Mucosa of rectum (tissue), 2 donors: ENCODE results near the gene COQ8A.

ENCODE experiments used
- H3K27ac ChIP-seq, 2 donors: one replicate each; pipeline ENCODE4 v1.7.0; 2013; ENCODE audit warnings: inconsistent platforms in 2 of 2, low read depth in 2 of 2, low read length in 2 of 2
- H3K27me3 ChIP-seq, 2 donors: one replicate each; pipeline ENCODE4 v1.7.0; 2013; ENCODE audit warnings: low read length in 2 of 2; ENCODE audit not compliant: control insufficient read depth in 2 of 2, insufficient read depth in 2 of 2
- H3K36me3 ChIP-seq, 2 donors: one replicate each; pipeline ENCODE4 v1.7.0; 2013; ENCODE audit warnings: low read length in 2 of 2; ENCODE audit not compliant: control insufficient read depth in 2 of 2, insufficient read depth in 2 of 2
- H3K4me1 ChIP-seq, 2 donors: one replicate each; pipeline ENCODE4 v1.7.0; 2013; ENCODE audit warnings: low read length in 2 of 2, mild to moderate bottlenecking in 1 of 2; ENCODE audit not compliant: control insufficient read depth in 2 of 2, insufficient read depth in 2 of 2
- H3K4me3 ChIP-seq, 2 donors: one replicate each; pipeline ENCODE4 v1.7.0; 2013; ENCODE audit warnings: low read length in 2 of 2
- H3K9ac ChIP-seq, 2 donors: one replicate each; pipeline ENCODE4 v1.7.0; 2013; ENCODE audit warnings: low read length in 2 of 2, low read depth in 1 of 2, mild to moderate bottlenecking in 1 of 2
- H3K9me3 ChIP-seq, 2 donors: one replicate each; pipeline ENCODE4 v1.7.0; 2013; ENCODE audit warnings: low read length in 2 of 2; ENCODE audit not compliant: control insufficient read depth in 2 of 2
- donor health status: healthy.
- donor health status: Normal muscosa, but diverticular disease.

COQ8A gene

GRCh38 chr1:226943156-226943555 is 3.1 kb downstream of the COQ8A start:
- no peaks in the 10 kb centered on the region for H3K27me3 ChIP-seq
- no peak overlapping the region for H3K27ac ChIP-seq
- no peak overlapping the region for H3K4me3 ChIP-seq
- H3K9me3 ChIP-seq: no peaks in the 10 kb centered on the region
- H3K9ac ChIP-seq: no peak overlapping the region
- H3K4me1 ChIP-seq: peaks cover 54 to 63% of the 10 kb centered on the region in 2 donors
- no peaks in the 10 kb centered on the region for H3K36me3 ChIP-seq

DNA sequence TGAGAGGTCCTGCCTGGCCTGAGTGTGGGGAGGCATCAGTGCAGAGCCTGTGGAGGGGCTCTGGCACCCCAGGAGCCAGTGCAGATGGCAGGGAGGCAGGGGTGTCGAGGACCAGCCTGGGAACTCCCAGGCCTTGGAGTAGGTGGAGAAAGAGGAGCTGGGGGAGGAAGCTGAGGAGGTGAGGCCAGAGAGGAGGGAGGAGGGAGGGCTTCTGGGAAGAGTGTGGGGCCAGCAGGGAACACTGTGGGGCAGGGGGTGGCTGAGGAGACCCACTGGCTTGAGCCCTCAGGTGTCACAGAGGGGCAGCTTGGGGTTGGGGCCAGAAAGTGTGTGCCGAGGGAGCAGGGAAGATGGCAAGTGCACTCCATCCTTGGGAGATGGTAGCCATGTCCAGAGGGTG is 3.8 kb downstream of the COQ8A start:
- Histone ChIP-seq H3K4me3 (no peak overlapping the region), H3K27me3 (no peaks in the 10 kb centered on the region), H3K27ac (peak overlapping the region; percentile 80 to 81), H3K36me3 (no peaks in the 10 kb centered on the region), H3K4me1 (peaks cover 49 to 56% of the 10 kb centered on the region in 2 donors), H3K9ac (no peak overlapping the region), H3K9me3 (no peaks in the 10 kb centered on the region)

DNA sequence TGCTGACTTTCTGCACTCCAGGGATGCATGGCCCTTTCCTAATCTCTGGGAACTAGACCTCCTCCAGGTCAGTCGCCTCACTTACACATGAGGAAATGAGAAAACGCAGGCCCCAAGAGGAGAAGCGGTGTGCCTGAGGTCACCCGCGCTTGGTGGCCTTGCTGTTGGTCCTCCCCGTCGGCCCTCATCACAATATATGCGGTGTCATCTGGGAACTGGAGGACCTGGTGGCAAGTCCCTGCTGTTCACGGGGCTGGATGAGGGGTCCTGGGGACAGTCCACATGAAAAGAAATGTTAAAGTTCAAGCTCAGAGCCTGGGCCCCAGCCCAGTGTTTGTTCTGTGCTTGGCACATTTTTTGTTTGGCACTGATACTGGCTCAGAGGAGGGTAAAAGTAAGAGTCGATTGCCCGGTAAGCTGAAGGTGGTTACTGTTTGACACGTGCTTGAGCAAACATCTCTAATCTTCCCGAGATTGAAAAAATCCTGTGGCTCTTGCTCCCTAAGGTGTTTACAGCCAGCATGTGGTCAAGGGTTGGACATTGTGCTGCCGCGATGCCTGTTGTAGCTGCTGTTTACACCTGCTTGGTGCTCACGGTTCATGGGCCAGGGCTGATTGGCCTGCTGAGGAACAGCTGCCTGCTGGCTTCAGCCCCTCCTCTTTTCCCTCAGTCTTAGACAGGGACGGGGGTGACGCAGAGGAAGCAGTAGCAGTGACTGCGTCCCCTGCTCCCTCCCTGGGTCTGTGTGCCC is 5.2 kb downstream of the COQ8A start:
- peaks cover 0 to 4% of the 10 kb centered on the region in 2 donors for H3K36me3 ChIP-seq
- H3K27ac ChIP-seq: peak overlapping the region; percentile 80 to 81
- H3K9me3 ChIP-seq: no peaks in the 10 kb centered on the region
- peak overlapping the region; percentile 6 to 25 for H3K4me3 ChIP-seq
- H3K9ac ChIP-seq: peak overlapping the region; percentile 36
- peaks cover 47 to 55% of the 10 kb centered on the region in 2 donors for H3K4me1 ChIP-seq
- no peaks in the 10 kb centered on the region for H3K27me3 ChIP-seq

GRCh38 chr1:226945858-226946245 is 5.8 kb downstream of the COQ8A start:
- Histone ChIP-seq H3K4me3 (peak overlapping the region; percentile 6 to 25), H3K4me1 (peaks cover 42 to 51% of the 10 kb centered on the region in 2 donors), H3K9me3 (no peaks in the 10 kb centered on the region), H3K27ac (peak overlapping the region; percentile 80 to 81), H3K27me3 (no peaks in the 10 kb centered on the region), H3K36me3 (peaks cover 0 to 4% of the 10 kb centered on the region in 2 donors), H3K9ac (peak overlapping the region in 1 of 2 donors; percentile 34)

- H3K9ac ChIP-seq: peak overlapping the region in 1 of 2 donors; percentile 34
- no peaks in the 10 kb centered on the region for H3K27me3 ChIP-seq
- peaks cover 37 to 46% of the 10 kb centered on the region in 2 donors for H3K4me1 ChIP-seq
- H3K4me3 ChIP-seq: peak overlapping the region in 1 of 2 donors; percentile 6
- peaks cover 0 to 4% of the 10 kb centered on the region in 2 donors for H3K36me3 ChIP-seq
- no peaks in the 10 kb centered on the region for H3K9me3 ChIP-seq
- H3K27ac ChIP-seq: peak overlapping the region; percentile 80 to 81
These were observed 6.2 kb downstream of the COQ8A start for GRCh38 chr1:226946285-226946684.

DNA sequence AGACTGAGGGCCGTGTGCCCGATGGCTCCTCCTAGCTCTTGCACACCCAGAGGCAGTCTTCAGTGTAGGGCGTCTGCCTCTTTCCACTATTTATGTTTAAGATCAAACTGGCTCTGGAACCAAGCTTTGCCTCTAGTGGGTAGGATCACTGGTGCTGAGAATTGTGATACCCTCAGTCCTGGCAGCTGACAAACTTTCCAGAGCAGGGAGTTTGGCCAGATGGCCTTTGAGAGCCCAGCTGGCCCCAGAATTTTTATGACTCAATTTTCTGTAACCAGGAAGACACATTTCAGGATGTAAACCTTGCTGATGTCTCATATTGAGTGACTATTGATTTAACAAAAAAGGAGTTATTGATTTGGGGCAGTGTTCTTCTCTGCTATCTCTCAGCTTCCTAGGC is 6.7 kb downstream of the COQ8A start:
- Histone ChIP-seq H3K9me3 (no peaks in the 10 kb centered on the region), H3K4me3 (no peak overlapping the region), H3K9ac (no peak overlapping the region), H3K36me3 (peaks cover 0 to 4% of the 10 kb centered on the region in 2 donors), H3K27ac (no peak overlapping the region), H3K4me1 (peaks cover 33 to 44% of the 10 kb centered on the region in 2 donors), H3K27me3 (no peaks in the 10 kb centered on the region)

DNA sequence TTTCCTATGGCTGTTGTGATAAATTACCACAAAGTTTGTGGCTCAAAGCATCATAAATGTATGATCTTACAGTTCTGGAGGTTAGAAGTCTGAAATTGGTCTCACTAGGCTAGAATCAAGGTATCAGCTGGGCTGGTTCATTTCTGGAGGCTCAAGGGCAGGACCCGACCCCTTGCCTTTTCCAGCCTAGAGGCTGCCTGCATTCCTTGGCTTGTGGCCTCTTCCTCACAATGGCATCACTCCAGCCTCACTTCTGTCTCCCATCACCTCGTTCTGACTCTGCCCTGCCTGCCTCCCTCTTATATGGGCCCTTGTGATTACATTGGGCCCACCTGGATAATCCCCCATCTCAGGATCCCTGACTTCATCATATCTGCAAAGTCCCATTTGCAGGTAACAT is 8.0 kb downstream of the COQ8A start:
- Histone ChIP-seq H3K9ac (no peak overlapping the region), H3K36me3 (peaks cover 0 to 4% of the 10 kb centered on the region in 2 donors), H3K4me3 (no peak overlapping the region), H3K27me3 (no peaks in the 10 kb centered on the region), H3K4me1 (peaks cover 28 to 37% of the 10 kb centered on the region in 2 donors), H3K27ac (no peak overlapping the region), H3K9me3 (no peaks in the 10 kb centered on the region)

DNA sequence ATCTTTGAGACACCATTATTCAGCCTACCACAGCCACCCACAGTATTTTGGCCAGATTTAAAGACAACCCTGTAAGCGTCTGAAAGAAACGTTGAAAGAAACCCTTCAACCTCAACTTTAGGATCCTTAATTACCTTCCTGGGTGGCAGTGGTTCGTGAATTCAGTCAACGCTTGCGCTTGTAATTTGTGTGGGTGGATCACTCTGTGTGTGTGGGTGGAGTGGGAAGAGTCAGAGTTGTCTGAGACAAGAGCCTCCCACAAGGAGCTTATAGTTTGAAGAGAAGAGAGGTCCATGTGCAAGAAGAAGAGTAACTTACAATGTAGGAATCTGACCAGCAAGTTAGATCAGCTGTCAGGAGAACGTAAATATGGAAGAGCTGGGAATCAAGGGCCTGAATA is 8.4 kb downstream of the COQ8A start:
- Histone ChIP-seq H3K9ac (no peak overlapping the region), H3K9me3 (no peaks in the 10 kb centered on the region), H3K27ac (no peak overlapping the region), H3K36me3 (peaks cover 0 to 4% of the 10 kb centered on the region in 2 donors), H3K4me1 (peaks cover 27 to 35% of the 10 kb centered on the region in 2 donors), H3K27me3 (no peaks in the 10 kb centered on the region), H3K4me3 (no peak overlapping the region)

GRCh38 chr1:226948996-226949395 is 8.9 kb downstream of the COQ8A start:
- Histone ChIP-seq H3K9me3 (no peaks in the 10 kb centered on the region), H3K27ac (no peak overlapping the region), H3K36me3 (peaks cover 0 to 4% of the 10 kb centered on the region in 2 donors), H3K27me3 (no peaks in the 10 kb centered on the region), H3K9ac (no peak overlapping the region), H3K4me1 (peaks cover 23 to 30% of the 10 kb centered on the region in 2 donors), H3K4me3 (no peak overlapping the region)

DNA sequence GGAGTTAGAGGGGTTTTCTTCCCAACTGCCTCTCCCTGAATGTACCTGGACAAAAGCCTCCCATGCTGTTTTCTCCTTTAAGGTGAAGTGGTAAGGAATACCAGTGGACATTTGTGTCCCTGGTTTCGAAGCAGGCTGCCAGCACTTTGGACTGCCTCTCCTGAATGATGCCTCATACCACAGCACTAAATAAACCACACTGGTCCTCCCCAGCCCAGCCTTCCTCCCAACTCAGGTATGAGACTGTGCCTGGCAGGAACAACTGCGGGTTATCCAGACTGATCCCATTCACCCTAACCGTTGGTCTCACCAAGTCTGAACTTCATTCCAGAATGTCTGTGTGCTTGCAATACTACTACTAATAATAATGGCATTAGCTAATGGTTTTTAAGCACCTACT is 9.3 kb downstream of the COQ8A start:
- H3K4me1 ChIP-seq: peaks cover 19 to 26% of the 10 kb centered on the region in 2 donors
- H3K9ac ChIP-seq: no peak overlapping the region
- H3K4me3 ChIP-seq: no peak overlapping the region
- H3K27me3 ChIP-seq: no peaks in the 10 kb centered on the region
- H3K27ac ChIP-seq: no peak overlapping the region
- H3K9me3 ChIP-seq: no peaks in the 10 kb centered on the region
- peaks cover 0 to 4% of the 10 kb centered on the region in 2 donors for H3K36me3 ChIP-seq
